RWPE2 (cell line): Measurements from ENCODE around the gene ZBTB20.

Source experiments
- ATAC-seq: fragments of 200-7000 bp; cut with Tn5 transposase; 3 replicates; pipeline ENCODE4 v1.9.1; 2021; ENCODE audit warnings: low read depth
- DNase-seq: peaks from one replicate; pipeline ENCODE4 v3.0.0-alpha.2; 2020; ENCODE audit warnings: low spot score
- H3K27ac ChIP-seq: fragments of 450-650 bp; 2 replicates; pipeline ENCODE4 v1.5.1; 2017; ENCODE audit warnings: mild to moderate bottlenecking; ENCODE audit not compliant: poor library complexity, severe bottlenecking
- H3K27me3 ChIP-seq: fragments of 250-450 bp; sonication (Bioruptor Pico); 2 replicates; pipeline ENCODE4 v1.5.1; 2021; ENCODE audit warnings: mild to moderate bottlenecking, moderate library complexity; ENCODE audit not compliant: insufficient read depth, poor library complexity, severe bottlenecking
- H3K36me3 ChIP-seq: fragments of 250-450 bp; sonication (Bioruptor Pico); 2 replicates; pipeline ENCODE4 v1.5.1; 2020; ENCODE audit warnings: low read depth, mild to moderate bottlenecking, moderate library complexity
- H3K4me1 ChIP-seq: fragments of 250-450 bp; sonication (Bioruptor Pico); 2 replicates; pipeline ENCODE4 v1.5.1; 2021; ENCODE audit warnings: mild to moderate bottlenecking, moderate library complexity; ENCODE audit not compliant: insufficient read depth, poor library complexity, severe bottlenecking
- H3K4me3 ChIP-seq: fragments of 250-450 bp; sonication (Bioruptor Pico); 2 replicates; pipeline ENCODE4 v1.5.1; 2021; ENCODE audit warnings: mild to moderate bottlenecking, moderate library complexity; ENCODE audit not compliant: severe bottlenecking
- H3K9me3 ChIP-seq: fragments of 250-450 bp; sonication (Bioruptor Pico); 2 replicates; pipeline ENCODE4 v1.5.1; 2021; ENCODE audit warnings: mild to moderate bottlenecking, moderate library complexity; ENCODE audit not compliant: severe bottlenecking
- CTCF ChIP-seq: fragments of 450-650 bp; IDR thresholded peaks from one replicate; pipeline ENCODE4 v1.5.1; 2017; ENCODE audit warnings: mild to moderate bottlenecking, moderate library complexity; ENCODE audit not compliant: poor library complexity, severe bottlenecking

ZBTB20 gene

GRCh38 chr3:114973536-114973935 is 173.6 kb downstream of the ZBTB20 start:
- no peak for ATAC-seq
- TF ChIP-seq CTCF, result no peak

GRCh38 chr3:114967168-114967567 is 179.9 kb downstream of the ZBTB20 start:
- no peaks in the 10 kb centered on the region for H3K4me1 ChIP-seq
- no peak overlapping the region for H3K27ac ChIP-seq
- no peak overlapping the region for H3K4me3 ChIP-seq
- H3K9me3 ChIP-seq, result no peaks in the 10 kb centered on the region
- no peaks in the 10 kb centered on the region for H3K36me3 ChIP-seq
- no peak for TF ChIP-seq CTCF
- ATAC-seq, result no peak
- DNase-seq, result no peak
- H3K27me3 ChIP-seq, result no peaks in the 10 kb centered on the region

More at GRCh38 chr3:114973536-114973935, 173.6 kb downstream of the ZBTB20 start:
- H3K36me3 ChIP-seq, result no peaks in the 10 kb centered on the region
- no peak overlapping the region for H3K27ac ChIP-seq
- DNase-seq, result no peak
- H3K9me3 ChIP-seq, result no peaks in the 10 kb centered on the region
- H3K4me1 ChIP-seq, result no peaks in the 10 kb centered on the region
- no peak overlapping the region for H3K4me3 ChIP-seq
- no peaks in the 10 kb centered on the region for H3K27me3 ChIP-seq

- ATAC-seq (no peak), DNase-seq (no peak)
- no peaks in the 10 kb centered on the region for H3K4me1 ChIP-seq
- H3K27me3 ChIP-seq, result no peaks in the 10 kb centered on the region
- H3K9me3 ChIP-seq, result no peaks in the 10 kb centered on the region
- H3K27ac ChIP-seq, result no peak overlapping the region
- no peak overlapping the region for H3K4me3 ChIP-seq
- no peak for TF ChIP-seq CTCF
- no peaks in the 10 kb centered on the region for H3K36me3 ChIP-seq
These were observed 184.9 kb downstream of the ZBTB20 start for GRCh38 chr3:114962189-114962588.

GRCh38 chr3:114958930-114959329 is 188.2 kb downstream of the ZBTB20 start:
- Histone ChIP-seq H3K27me3 (no peaks in the 10 kb centered on the region), H3K4me1 (no peaks in the 10 kb centered on the region), H3K27ac (no peak overlapping the region), H3K4me3 (no peak overlapping the region), H3K9me3 (no peaks in the 10 kb centered on the region), H3K36me3 (no peaks in the 10 kb centered on the region)
- DNase-seq, result no peak
- no peak for TF ChIP-seq CTCF
- no peak for ATAC-seq

GRCh38 chr3:114953800-114954199 is 193.3 kb downstream of the ZBTB20 start:
- no peak for TF ChIP-seq CTCF
- Histone ChIP-seq H3K4me3 (no peak overlapping the region), H3K9me3 (peaks cover 4% of the 10 kb centered on the region), H3K4me1 (no peaks in the 10 kb centered on the region), H3K27ac (no peak overlapping the region), H3K27me3 (no peaks in the 10 kb centered on the region), H3K36me3 (no peaks in the 10 kb centered on the region)
- no peak for ATAC-seq
- DNase-seq, result no peak
